ENCODE measurements around the gene ACVR1. TPM values are rescaled to one million over a fixed set of nuclear protein-coding genes. Genes with fewer than 3 reads are reported as not detected.

The ACVR1 gene
- total and polyA plus RNA-seq, 2 donors (not counting 3 experiments of a cell fraction or from before 2014, with no cell fraction given), result 24.8 to 33.6 TPM

DNA sequence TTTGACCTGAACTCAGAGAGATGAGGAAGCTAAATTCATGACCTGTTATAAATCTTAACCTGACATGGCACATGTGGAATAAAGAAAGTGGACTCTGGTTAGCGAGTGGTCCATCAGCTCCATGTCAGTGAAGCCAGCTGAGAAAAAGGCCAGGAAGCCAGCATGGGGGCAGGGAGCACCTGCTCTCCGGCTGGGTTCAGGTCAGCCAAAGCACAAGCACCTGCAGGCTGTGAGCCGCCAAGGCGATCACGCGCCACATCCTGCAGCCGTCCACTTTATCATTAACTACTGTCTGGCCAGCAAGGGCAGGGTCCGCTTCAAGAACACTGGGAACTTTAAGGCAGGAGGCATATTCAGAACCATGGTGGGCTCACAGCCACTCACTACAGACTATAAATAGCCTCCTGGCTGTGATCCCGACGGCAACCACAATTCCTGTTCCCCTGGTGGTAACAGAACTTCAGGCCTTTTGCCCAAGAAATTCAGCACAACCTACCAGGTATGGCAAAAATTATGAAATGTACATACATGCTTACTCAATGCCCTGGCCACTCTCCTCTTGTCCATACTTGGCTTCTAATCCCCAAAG, 35.5 kb downstream of the ACVR1 start:
- Histone ChIP-seq H3K4me3 (replicated peaks in 1 of 3; ENCODE audit: insufficient read depth in 1 of 3, low read depth in 1 of 3, low read length in 3 of 3) (no peak overlapping the region), H3K9me1 (replicated peaks; ENCODE audit: control insufficient read depth, extremely low read depth, insufficient read depth, low read length) (no peaks in the 10 kb centered on the region), H4K20me1 (replicated peaks; ENCODE audit: control insufficient read depth, extremely low read depth, insufficient read depth, low read length) (no peaks in the 10 kb centered on the region), H2AFZ (ENCODE audit: low read depth, low read length) (no peak overlapping the region), H3K27ac (ENCODE audit: insufficient read depth, low read depth, low read length) (no peak overlapping the region), H3K9ac (replicated peaks; ENCODE audit: extremely low read depth, insufficient read depth, low read length) (no peak overlapping the region), H3K4me1 (ENCODE audit: control insufficient read depth, extremely low read depth, insufficient read depth, low read length) (peaks cover 37% of the 10 kb centered on the region), H3K36me3 (ENCODE audit: control insufficient read depth in 2 of 2, extremely low read depth in 1 of 2, insufficient read depth in 2 of 2, low read length in 2 of 2) (no peaks in the 10 kb centered on the region), H3K9me3 (replicated peaks; ENCODE audit: control insufficient read depth, insufficient read depth, low read length) (no peaks in the 10 kb centered on the region), H3K4me2 (ENCODE audit: insufficient read depth, low read length) (no peak overlapping the region), H3K79me2 (ENCODE audit: control insufficient read depth, insufficient read depth, low read length) (peaks cover 24% of the 10 kb centered on the region), H3K27me3 (ENCODE audit: control insufficient read depth in 2 of 2, insufficient read depth in 2 of 2, low read length in 2 of 2) (no peaks in the 10 kb centered on the region)
- intact Hi-C loops (cut with micrococcal nuclease), result no loop called here
- no peak for TF ChIP-seq MYC (IDR thresholded peaks at IDR 0.05; ENCODE audit: low read depth, low read length)
- TF ChIP-seq FOS (IDR thresholded peaks at IDR 0.05; ENCODE audit: borderline replicate concordance, insufficient read depth, low read length), result no peak
- no peak for TF ChIP-seq POLR2AphosphoS5 (IDR thresholded peaks at IDR 0.05; ENCODE audit: insufficient read depth, low read depth, low read length)
- TF ChIP-seq POLR2A (IDR thresholded peaks at IDR 0.05; ENCODE audit: low read depth, low read length), result no peak
- TF ChIP-seq, protein P1, sequence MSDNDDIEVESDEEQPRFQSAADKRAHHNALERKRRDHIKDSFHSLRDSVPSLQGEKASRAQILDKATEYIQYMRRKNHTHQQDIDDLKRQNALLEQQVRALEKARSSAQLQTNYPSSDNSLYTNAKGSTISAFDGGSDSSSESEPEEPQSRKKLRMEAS (IDR thresholded peaks at IDR 0.05; ENCODE audit: insufficient read depth, insufficient read length), result no peak
- TF ChIP-seq, protein P2, sequence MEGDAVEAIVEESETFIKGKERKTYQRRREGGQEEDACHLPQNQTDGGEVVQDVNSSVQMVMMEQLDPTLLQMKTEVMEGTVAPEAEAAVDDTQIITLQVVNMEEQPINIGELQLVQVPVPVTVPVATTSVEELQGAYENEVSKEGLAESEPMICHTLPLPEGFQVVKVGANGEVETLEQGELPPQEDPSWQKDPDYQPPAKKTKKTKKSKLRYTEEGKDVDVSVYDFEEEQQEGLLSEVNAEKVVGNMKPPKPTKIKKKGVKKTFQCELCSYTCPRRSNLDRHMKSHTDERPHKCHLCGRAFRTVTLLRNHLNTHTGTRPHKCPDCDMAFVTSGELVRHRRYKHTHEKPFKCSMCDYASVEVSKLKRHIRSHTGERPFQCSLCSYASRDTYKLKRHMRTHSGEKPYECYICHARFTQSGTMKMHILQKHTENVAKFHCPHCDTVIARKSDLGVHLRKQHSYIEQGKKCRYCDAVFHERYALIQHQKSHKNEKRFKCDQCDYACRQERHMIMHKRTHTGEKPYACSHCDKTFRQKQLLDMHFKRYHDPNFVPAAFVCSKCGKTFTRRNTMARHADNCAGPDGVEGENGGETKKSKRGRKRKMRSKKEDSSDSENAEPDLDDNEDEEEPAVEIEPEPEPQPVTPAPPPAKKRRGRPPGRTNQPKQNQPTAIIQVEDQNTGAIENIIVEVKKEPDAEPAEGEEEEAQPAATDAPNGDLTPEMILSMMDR (IDR thresholded peaks at IDR 0.05; ENCODE audit: extremely low read depth in 1 of 2, insufficient read depth in 1 of 2, low read depth in 1 of 2, low read length in 2 of 2), result no peak
- TF ChIP-seq JUN (IDR thresholded peaks at IDR 0.05; ENCODE audit: borderline replicate concordance, insufficient read depth, insufficient read length, low read depth), result no peak
- dilution Hi-C loops (cut with MboI; ENCODE audit: extremely low pct_ligation_motif_present, low sequenced_read_pairs), result no loop called here
- no TSS peak for BruUV-seq (replicated peaks)
- ChIA-PET POLR2A (no interaction called here), CTCF (interaction anchor here (1.0 kb wide), 1 partner anchor 26 kb away, joined by 3 read pairs; no protein-coding TSS in a partner anchor)
- no peak for FAIRE-seq
- peak; percentile 52 for DNase-seq (ENCODE audit: low read depth, low spot score)

Measured in endothelial cell of umbilical vein (primary cell).